ENCODE data around the gene POLR3H. TPM values are rescaled to one million over a fixed set of nuclear protein-coding genes. Genes with fewer than 3 reads are reported as not detected.

The POLR3H gene
- polyA plus RNA-seq, 1 donor (not counting 4 experiments of a cell fraction or from before 2014, with no cell fraction given), result 44.7 TPM

DNA sequence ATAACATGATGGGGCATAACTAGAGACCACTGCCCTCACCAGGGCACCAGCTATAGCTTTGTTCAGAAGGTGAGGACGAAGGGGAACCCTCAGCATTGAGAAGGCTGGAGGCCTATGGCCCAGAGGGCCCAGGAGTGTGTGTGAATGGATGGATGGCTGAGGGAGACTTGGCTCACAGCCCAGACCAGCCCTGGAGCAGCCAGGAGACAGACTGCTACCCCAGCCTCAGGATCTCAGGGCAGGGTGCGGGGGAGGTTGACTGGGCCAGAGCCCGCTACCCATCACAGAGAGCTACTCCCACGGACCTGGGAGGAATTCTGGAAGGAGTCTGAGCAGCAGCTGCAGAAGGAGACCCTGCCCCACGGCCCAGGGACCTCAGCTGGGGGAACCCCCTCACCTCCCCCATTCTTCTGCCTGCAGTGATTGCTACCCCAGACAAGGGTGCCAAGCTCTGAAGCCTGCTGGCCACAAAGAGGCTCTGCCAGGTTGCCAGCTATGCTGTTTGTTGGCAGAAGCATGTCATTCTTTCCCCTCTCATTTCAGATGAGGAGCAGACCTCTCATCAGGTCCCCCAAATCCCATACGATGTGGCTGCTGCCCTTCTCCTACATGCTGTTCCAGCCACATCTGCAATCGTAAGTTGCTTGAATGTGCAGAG lies 11.2 kb upstream of the POLR3H start:
- H3K27ac ChIP-seq (ENCODE audit: control insufficient read depth, insufficient read depth, low read length), result no peak overlapping the region
- dilution Hi-C loops (cut with MboI; ENCODE audit: extremely low pct_ligation_motif_present, low sequenced_read_pairs), result no loop called here
- peaks cover 12% of the 10 kb centered on the region for H3K27me3 ChIP-seq (ENCODE audit: control insufficient read depth, extremely low read depth, insufficient read depth, low read length)
- no peaks in the 10 kb centered on the region for H4K20me1 ChIP-seq (ENCODE audit: control insufficient read depth, extremely low read depth, insufficient read depth, low read length)
- H3K4me1 ChIP-seq (ENCODE audit: control insufficient read depth, extremely low read depth, insufficient read depth, low read length), result no peaks in the 10 kb centered on the region
- H2AFZ ChIP-seq (ENCODE audit: control insufficient read depth, low read length), result no peak overlapping the region
- H3K79me2 ChIP-seq (ENCODE audit: control insufficient read depth, insufficient read depth, low read length), result no peaks in the 10 kb centered on the region
- no peaks in the 10 kb centered on the region for H3K36me3 ChIP-seq (ENCODE audit: control insufficient read depth in 2 of 2, extremely low read depth in 1 of 2, insufficient read depth in 2 of 2, low read length in 2 of 2)
- no peak for DNase-seq (ENCODE audit: low read depth, low spot score)
- TF ChIP-seq, protein P1, sequence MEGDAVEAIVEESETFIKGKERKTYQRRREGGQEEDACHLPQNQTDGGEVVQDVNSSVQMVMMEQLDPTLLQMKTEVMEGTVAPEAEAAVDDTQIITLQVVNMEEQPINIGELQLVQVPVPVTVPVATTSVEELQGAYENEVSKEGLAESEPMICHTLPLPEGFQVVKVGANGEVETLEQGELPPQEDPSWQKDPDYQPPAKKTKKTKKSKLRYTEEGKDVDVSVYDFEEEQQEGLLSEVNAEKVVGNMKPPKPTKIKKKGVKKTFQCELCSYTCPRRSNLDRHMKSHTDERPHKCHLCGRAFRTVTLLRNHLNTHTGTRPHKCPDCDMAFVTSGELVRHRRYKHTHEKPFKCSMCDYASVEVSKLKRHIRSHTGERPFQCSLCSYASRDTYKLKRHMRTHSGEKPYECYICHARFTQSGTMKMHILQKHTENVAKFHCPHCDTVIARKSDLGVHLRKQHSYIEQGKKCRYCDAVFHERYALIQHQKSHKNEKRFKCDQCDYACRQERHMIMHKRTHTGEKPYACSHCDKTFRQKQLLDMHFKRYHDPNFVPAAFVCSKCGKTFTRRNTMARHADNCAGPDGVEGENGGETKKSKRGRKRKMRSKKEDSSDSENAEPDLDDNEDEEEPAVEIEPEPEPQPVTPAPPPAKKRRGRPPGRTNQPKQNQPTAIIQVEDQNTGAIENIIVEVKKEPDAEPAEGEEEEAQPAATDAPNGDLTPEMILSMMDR (optimal IDR thresholded peaks at IDR 0.05 in 1 of 3, IDR thresholded peaks at IDR 0.05 in 1 of 3, conservative IDR thresholded peaks at IDR 0.05 in 1 of 3; ENCODE audit: extremely low read depth in 1 of 3, insufficient read depth in 2 of 3, low read length in 3 of 3), result no peak
- no peak for TF ChIP-seq EZH2 (IDR thresholded peaks at IDR 0.05; ENCODE audit: low read length)
- FAIRE-seq, result no peak
- no peak overlapping the region for H3K4me3 ChIP-seq (ENCODE audit: control insufficient read depth in 2 of 3, extremely low read depth in 1 of 3, insufficient read depth in 2 of 3, low read depth in 1 of 3, low read length in 3 of 3)
- no peaks in the 10 kb centered on the region for H3K9me3 ChIP-seq (ENCODE audit: control insufficient read depth, low read depth, low read length)
- H3K9ac ChIP-seq (ENCODE audit: control insufficient read depth, extremely low read depth, insufficient read depth, low read length), result no peak overlapping the region
- no peaks in the 10 kb centered on the region for H3K9me1 ChIP-seq (ENCODE audit: control insufficient read depth, extremely low read depth, insufficient read depth, low read length)
- H3K4me2 ChIP-seq (ENCODE audit: control insufficient read depth, extremely low read depth, insufficient read depth, low read depth, low read length), result no peak overlapping the region

GRCh38 chr22:41551877-41552582 lies 7.8 kb upstream of the POLR3H start:
- H3K4me1 ChIP-seq (ENCODE audit: control insufficient read depth, extremely low read depth, insufficient read depth, low read length), result no peaks in the 10 kb centered on the region
- no peaks in the 10 kb centered on the region for H3K36me3 ChIP-seq (ENCODE audit: control insufficient read depth in 2 of 2, extremely low read depth in 1 of 2, insufficient read depth in 2 of 2, low read length in 2 of 2)
- H3K27ac ChIP-seq (ENCODE audit: control insufficient read depth, insufficient read depth, low read length), result no peak overlapping the region
- no peak overlapping the region for H3K4me2 ChIP-seq (ENCODE audit: control insufficient read depth, extremely low read depth, insufficient read depth, low read depth, low read length)
- H3K9me1 ChIP-seq (ENCODE audit: control insufficient read depth, extremely low read depth, insufficient read depth, low read length), result no peaks in the 10 kb centered on the region
- FAIRE-seq (no peak), DNase-seq (ENCODE audit: low read depth, low spot score) (no peak)
- H2AFZ ChIP-seq (ENCODE audit: control insufficient read depth, low read length), result no peak overlapping the region
- no peak overlapping the region for H3K4me3 ChIP-seq (ENCODE audit: control insufficient read depth in 2 of 3, extremely low read depth in 1 of 3, insufficient read depth in 2 of 3, low read depth in 1 of 3, low read length in 3 of 3)
- H3K27me3 ChIP-seq (ENCODE audit: control insufficient read depth, extremely low read depth, insufficient read depth, low read length), result peaks cover 6% of the 10 kb centered on the region
- no peaks in the 10 kb centered on the region for H3K79me2 ChIP-seq (ENCODE audit: control insufficient read depth, insufficient read depth, low read length)
- TF ChIP-seq, protein P1 (optimal IDR thresholded peaks at IDR 0.05 in 1 of 3, IDR thresholded peaks at IDR 0.05 in 1 of 3, conservative IDR thresholded peaks at IDR 0.05 in 1 of 3; ENCODE audit: extremely low read depth in 1 of 3, insufficient read depth in 2 of 3, low read length in 3 of 3), result no peak
- no peak for TF ChIP-seq EZH2 (IDR thresholded peaks at IDR 0.05; ENCODE audit: low read length)
- no peak overlapping the region for H3K9ac ChIP-seq (ENCODE audit: control insufficient read depth, extremely low read depth, insufficient read depth, low read length)
- H4K20me1 ChIP-seq (ENCODE audit: control insufficient read depth, extremely low read depth, insufficient read depth, low read length), result no peaks in the 10 kb centered on the region
- no peaks in the 10 kb centered on the region for H3K9me3 ChIP-seq (ENCODE audit: control insufficient read depth, low read depth, low read length)
- dilution Hi-C loops (cut with MboI; ENCODE audit: extremely low pct_ligation_motif_present, low sequenced_read_pairs), result no loop called here
